Sigmoid colon (tissue), 7 donors: ENCODE measurements around the gene DNAH6. TPM values are rescaled to one million over a fixed set of nuclear protein-coding genes. Genes with fewer than 3 reads are reported as not detected.

Source experiments
- DNase-seq: peaks from one replicate; pipeline ENCODE4 v3.0.0-alpha.2; 2019
- H3K27ac ChIP-seq, 4 donors: fragments of 200-600 bp; sonication (generic); one replicate each; pipeline ENCODE4 v1.5.1; 2016 to 2019; ENCODE audit warnings: mild to moderate bottlenecking in 1 of 4
- H3K27me3 ChIP-seq, 3 donors: fragments of 200-600 bp; sonication (generic); one replicate each; pipeline ENCODE4 v1.5.1; 2019; ENCODE audit warnings: mild to moderate bottlenecking in 1 of 3
- H3K36me3 ChIP-seq, 4 donors: fragments of 200-600 bp; sonication (generic); one replicate each; pipeline ENCODE4 v1.5.1; 2016 to 2019
- H3K4me1 ChIP-seq, 4 donors: fragments of 200-600 bp; sonication (generic); one replicate each; pipeline ENCODE4 v1.5.1; 2017 to 2019
- H3K4me3 ChIP-seq, 4 donors: fragments of 200-600 bp; sonication (generic); one replicate each; pipeline ENCODE4 v1.5.1; 2017 to 2019; ENCODE audit warnings: mild to moderate bottlenecking in 2 of 4, moderate library complexity in 1 of 4
- H3K9me3 ChIP-seq, 4 donors: fragments of 200-600 bp in 3 of 4; sonication (generic) in 3 of 4; one replicate each; pipeline versions ENCODE4 v1.5.1 to v1.6.1; 2013 to 2019
- EP300 ChIP-seq, 4 donors: sonication (generic); formaldehyde crosslinking; IDR thresholded peaks; one replicate each; pipeline ENCODE4 v1.6.1; 2017; ENCODE audit warnings: antibody characterized with exemption in 4 of 4
- POLR2A ChIP-seq, 2 donors: fragments of 450-650 bp; IDR thresholded peaks; one replicate each; pipeline ENCODE4 v1.6.1; 2016; ENCODE audit warnings: antibody characterized with exemption in 2 of 2, mild to moderate bottlenecking in 2 of 2, moderate library complexity in 2 of 2
- POLR2AphosphoS5 ChIP-seq, 4 donors: sonication (generic); formaldehyde crosslinking; IDR thresholded peaks; one replicate each; pipeline ENCODE4 v1.6.1; 2017; ENCODE audit warnings: antibody characterized with exemption in 4 of 4
- WGBS, 2 donors: extraction: QIAGEN DNeasy Blood & Tissue Kit; methylation state at CpG; one replicate each; pipeline ENCODE4 v1.1.7; 2013; 5-methylcytosine and 5-hydroxymethylcytosine counted together
- intact Hi-C: fragments of 100-400 bp; cut with DNase I; formaldehyde crosslinking; loops from one replicate; pipeline ENCODE4 v1.15.1; 2023
- polyA plus RNA-seq, 3 donors: library from polyadenylated mRNA; stranded (reverse); fragments of 200-250 nt; gene quantifications; one replicate each; pipeline ENCODE4 v1.2.3, GENCODE V29; 2013
- total RNA-seq, 4 donors: library from RNA; depleted of rRNA; stranded (reverse); fragments of >200 nt; gene quantifications; one replicate each; pipeline ENCODE4 v1.1.0, GENCODE V29; 2016
- TF ChIP-seq, protein P1 (sequence below), 4 experiments: fragments of 450-650 bp in 3 of 4; fragments of 200-600 bp in 1 of 4; IDR thresholded peaks; one replicate each; pipeline ENCODE4 v1.5.1; 2016 to 2019; ENCODE audit warnings: antibody characterized with exemption in 4 of 4, mild to moderate bottlenecking in 3 of 4, moderate library complexity in 2 of 4
- donor health status: healthy with polysubstance abuse.
- donor health status: Bipolar disorder and iron deficiency.
- donor health status: healthy.

The DNAH6 gene
- total and polyA plus RNA-seq, 7 donors = 0.20 to 0.55 (median 0.36) TPM; not detected in 2

DNA sequence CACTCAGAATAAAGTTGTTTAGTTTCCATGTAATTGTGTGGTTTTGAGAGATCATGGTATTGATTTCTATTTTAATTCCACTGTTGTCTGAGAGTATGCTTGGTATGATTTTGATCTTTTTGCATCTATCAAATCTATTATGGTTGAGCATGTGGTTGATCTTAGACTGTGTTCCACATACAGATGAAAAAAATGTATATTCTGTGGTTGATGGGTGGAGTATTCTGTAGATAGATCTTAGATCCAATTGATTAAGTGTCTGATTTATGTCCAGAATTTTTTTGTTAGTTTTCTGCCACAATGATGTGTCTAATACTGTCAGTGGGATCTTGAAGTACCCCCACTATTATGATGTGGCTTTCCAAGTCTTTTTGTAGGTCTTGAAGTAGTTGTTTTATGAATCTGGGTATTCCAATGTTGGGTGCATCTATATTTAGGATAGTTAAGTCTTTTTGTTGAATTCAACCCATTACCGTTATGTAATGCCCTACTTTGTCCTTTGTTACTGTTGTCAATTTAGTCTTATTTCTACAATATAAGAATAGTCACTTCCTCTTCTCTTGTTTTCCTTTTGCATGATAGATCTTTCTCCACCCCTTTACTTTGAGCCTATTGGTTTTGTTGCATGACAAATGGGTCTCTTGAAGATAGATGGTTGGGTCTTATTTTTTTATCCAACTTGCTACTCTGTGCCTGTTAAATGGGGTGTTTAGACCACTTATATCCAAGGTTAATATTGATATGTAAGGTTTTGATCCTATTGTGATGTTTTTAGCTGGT lies 262.8 kb downstream of the DNAH6 start:
- Histone ChIP-seq H3K4me3 (no peak overlapping the region), H3K4me1 (no peaks in the 10 kb centered on the region), H3K9me3 (peaks cover 0 to 1% (median 0%) of the 10 kb centered on the region in 4 donors), H3K27me3 (no peaks in the 10 kb centered on the region), H3K36me3 (no peaks in the 10 kb centered on the region), H3K27ac (no peak overlapping the region)
- intact Hi-C loops = no loop called here
- TF ChIP-seq POLR2AphosphoS5 (IDR thresholded peaks at IDR 0.05) (no peak), EP300 (IDR thresholded peaks at IDR 0.05) (no peak), POLR2A (IDR thresholded peaks at IDR 0.05) (no peak)
- TF ChIP-seq, protein P1, sequence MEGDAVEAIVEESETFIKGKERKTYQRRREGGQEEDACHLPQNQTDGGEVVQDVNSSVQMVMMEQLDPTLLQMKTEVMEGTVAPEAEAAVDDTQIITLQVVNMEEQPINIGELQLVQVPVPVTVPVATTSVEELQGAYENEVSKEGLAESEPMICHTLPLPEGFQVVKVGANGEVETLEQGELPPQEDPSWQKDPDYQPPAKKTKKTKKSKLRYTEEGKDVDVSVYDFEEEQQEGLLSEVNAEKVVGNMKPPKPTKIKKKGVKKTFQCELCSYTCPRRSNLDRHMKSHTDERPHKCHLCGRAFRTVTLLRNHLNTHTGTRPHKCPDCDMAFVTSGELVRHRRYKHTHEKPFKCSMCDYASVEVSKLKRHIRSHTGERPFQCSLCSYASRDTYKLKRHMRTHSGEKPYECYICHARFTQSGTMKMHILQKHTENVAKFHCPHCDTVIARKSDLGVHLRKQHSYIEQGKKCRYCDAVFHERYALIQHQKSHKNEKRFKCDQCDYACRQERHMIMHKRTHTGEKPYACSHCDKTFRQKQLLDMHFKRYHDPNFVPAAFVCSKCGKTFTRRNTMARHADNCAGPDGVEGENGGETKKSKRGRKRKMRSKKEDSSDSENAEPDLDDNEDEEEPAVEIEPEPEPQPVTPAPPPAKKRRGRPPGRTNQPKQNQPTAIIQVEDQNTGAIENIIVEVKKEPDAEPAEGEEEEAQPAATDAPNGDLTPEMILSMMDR (IDR thresholded peaks at IDR 0.05) = no peak
- DNase-seq = no peak
- WGBS, 2 donors = 76 to 92% methylated on average over 1 of the region's 1 CpG

DNA sequence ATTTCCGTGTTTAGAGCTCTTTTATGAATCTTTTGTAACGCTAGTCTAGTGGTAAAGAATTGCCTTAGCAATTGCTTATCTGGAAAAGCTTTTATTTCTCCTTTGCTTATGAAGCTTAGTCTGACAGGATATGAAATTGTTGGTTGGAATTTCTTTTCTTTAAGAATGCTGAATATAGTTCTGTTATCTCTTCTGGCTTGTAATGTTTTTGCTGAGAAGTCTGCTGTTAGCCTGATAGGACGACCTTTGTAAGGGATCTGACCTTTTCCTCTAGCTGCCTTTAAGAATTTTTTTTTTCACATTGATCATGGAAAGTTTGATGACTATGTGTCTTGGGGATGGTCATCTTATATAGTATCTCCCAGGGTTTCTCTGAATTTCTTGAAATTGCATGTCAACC lies 263.5 kb downstream of the DNAH6 start:
- Histone ChIP-seq H3K27me3 (no peaks in the 10 kb centered on the region), H3K36me3 (no peaks in the 10 kb centered on the region), H3K9me3 (no peaks in the 10 kb centered on the region), H3K4me1 (no peaks in the 10 kb centered on the region), H3K4me3 (no peak overlapping the region), H3K27ac (no peak overlapping the region)
- 88 to 92% methylated on average over 3 of the region's 3 CpGs for WGBS, 2 donors
- TF ChIP-seq, protein P1 (IDR thresholded peaks at IDR 0.05) = no peak
- TF ChIP-seq POLR2AphosphoS5 (IDR thresholded peaks at IDR 0.05) = no peak
- TF ChIP-seq POLR2A (IDR thresholded peaks at IDR 0.05) = no peak
- TF ChIP-seq EP300 (IDR thresholded peaks at IDR 0.05) = no peak
- no peak for DNase-seq
- intact Hi-C loops = no loop called here

DNA sequence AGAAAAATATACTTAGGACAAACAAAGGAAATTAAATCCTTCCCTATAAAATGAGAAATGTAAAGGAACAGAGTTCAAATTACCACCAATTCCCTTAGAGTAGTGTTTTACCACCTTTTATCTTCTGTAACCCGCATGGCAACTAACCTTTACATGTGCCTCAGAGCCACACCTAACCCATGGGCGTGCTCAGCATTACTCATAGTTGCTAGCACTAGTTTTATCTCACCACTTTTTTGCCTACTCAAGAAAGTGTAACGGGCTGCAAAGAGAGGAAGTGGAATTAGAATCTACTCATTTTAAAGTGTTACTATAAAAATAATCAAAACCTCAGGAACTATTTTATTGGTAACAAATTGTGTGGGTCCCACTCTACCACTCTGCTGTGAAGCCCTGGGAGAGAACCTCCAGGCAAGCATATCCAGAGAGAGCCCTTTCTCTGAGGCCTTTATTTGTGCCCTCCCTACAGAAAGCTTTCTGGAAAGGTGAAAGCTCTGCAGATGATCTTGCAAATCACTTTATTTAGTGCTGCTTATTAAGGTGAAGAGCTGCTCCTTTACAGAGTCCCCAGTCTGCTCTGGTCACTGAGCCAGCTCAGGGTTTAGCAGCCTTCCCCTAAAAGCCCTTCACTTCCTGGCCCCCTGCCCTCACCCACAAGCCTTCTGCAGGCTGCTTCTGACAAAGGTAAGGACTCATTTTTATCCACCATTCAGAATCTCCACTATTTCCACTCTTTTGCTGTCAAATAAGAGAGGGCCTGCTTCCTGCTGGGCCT lies 265.8 kb downstream of the DNAH6 start:
- no peaks in the 10 kb centered on the region for H3K4me1 ChIP-seq
- no peak overlapping the region for H3K4me3 ChIP-seq
- no peak overlapping the region for H3K27ac ChIP-seq
- H3K9me3 ChIP-seq = no peaks in the 10 kb centered on the region
- no peaks in the 10 kb centered on the region for H3K36me3 ChIP-seq
- no peak for DNase-seq
- 15 to 23% methylated on average over 3 of the region's 3 CpGs for WGBS, 2 donors
- TF ChIP-seq EP300 (IDR thresholded peaks at IDR 0.05) (no peak), POLR2A (IDR thresholded peaks at IDR 0.05) (no peak), POLR2AphosphoS5 (IDR thresholded peaks at IDR 0.05) (no peak)
- TF ChIP-seq, protein P1 (IDR thresholded peaks at IDR 0.05) = no peak
- no peaks in the 10 kb centered on the region for H3K27me3 ChIP-seq
- intact Hi-C loops = no loop called here

DNA sequence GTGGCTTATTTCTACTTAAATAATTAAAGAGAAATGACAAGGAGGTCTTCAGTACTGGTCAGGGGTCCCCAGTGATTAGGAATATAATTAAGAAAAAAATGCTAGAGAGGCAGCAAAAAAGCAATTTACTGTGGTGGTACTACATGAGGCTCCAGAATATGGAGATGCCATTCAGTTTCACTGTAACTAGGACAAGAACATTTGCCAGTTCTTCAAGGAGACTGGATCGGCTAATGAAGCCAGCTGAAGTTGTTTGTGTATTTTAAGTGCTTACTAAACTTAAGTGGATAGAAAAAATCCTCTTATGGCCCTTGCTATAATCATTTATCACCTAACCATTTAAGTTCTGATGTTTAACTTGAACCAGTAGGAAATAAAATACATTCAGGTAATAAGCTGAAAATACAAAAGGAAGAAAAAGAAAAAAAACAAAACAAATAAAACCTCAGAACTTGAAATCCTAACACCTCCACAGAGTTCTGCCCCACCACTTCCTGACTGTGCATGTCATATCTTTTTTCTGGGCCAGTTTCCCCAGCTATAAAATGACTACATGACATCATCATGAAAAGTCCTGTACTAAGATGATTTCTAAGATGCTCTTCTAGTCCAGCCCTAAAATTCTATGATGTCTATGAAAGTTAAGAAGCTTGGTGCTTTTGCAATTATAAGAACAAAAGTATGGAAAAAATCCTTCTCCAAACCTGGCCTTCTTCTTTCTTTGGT lies 266.6 kb downstream of the DNAH6 start:
- no peaks in the 10 kb centered on the region for H3K27me3 ChIP-seq
- intact Hi-C loops = no loop called here
- WGBS, 2 donors = 10 to 48% methylated on average over 1 of the region's 1 CpG
- TF ChIP-seq POLR2A (IDR thresholded peaks at IDR 0.05) (no peak), POLR2AphosphoS5 (IDR thresholded peaks at IDR 0.05) (no peak)
- TF ChIP-seq, protein P1 (IDR thresholded peaks at IDR 0.05) = no peak
- H3K27ac ChIP-seq = no peak overlapping the region
- no peaks in the 10 kb centered on the region for H3K36me3 ChIP-seq
- DNase-seq = no peak
- no peak overlapping the region for H3K4me3 ChIP-seq
- no peaks in the 10 kb centered on the region for H3K4me1 ChIP-seq
- H3K9me3 ChIP-seq = no peaks in the 10 kb centered on the region
